ENCODE results near the gene TBC1D25.

- TF ChIP-seq POLR2AphosphoS5 (IDR thresholded peaks at IDR 0.05; ENCODE audit: low read depth) (no peak), SPI1 (IDR thresholded peaks at IDR 0.05; ENCODE audit: borderline replicate concordance, low read depth) (no peak), REST (IDR thresholded peaks at IDR 0.05; ENCODE audit: insufficient replicate concordance, low read depth) (no peak), GABPA (IDR thresholded peaks at IDR 0.05; ENCODE audit: low read depth) (no peak)
- TF ChIP-seq, protein P1, sequence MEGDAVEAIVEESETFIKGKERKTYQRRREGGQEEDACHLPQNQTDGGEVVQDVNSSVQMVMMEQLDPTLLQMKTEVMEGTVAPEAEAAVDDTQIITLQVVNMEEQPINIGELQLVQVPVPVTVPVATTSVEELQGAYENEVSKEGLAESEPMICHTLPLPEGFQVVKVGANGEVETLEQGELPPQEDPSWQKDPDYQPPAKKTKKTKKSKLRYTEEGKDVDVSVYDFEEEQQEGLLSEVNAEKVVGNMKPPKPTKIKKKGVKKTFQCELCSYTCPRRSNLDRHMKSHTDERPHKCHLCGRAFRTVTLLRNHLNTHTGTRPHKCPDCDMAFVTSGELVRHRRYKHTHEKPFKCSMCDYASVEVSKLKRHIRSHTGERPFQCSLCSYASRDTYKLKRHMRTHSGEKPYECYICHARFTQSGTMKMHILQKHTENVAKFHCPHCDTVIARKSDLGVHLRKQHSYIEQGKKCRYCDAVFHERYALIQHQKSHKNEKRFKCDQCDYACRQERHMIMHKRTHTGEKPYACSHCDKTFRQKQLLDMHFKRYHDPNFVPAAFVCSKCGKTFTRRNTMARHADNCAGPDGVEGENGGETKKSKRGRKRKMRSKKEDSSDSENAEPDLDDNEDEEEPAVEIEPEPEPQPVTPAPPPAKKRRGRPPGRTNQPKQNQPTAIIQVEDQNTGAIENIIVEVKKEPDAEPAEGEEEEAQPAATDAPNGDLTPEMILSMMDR (IDR thresholded peaks at IDR 0.05; ENCODE audit: insufficient read depth, low read length): no peak
Measured at GRCh38 chrX:48493890-48494364, 45.6 kb upstream of the TBC1D25 start.
